Smooth muscle cell (in vitro differentiated cells): ENCODE measurements around the gene SMKR1. TPM values are rescaled to one million over a fixed set of nuclear protein-coding genes. Genes with fewer than 3 reads are reported as not detected.

Source experiments
- DNase-seq: peaks from one replicate; lab custom pipeline; 2025; ENCODE audit not compliant: unreplicated experiment; lab: John Stamatoyannopoulos, UW
- H2AFZ ChIP-seq: fragments of 200-600 bp; sonication (generic); 2 replicates; pipeline ENCODE4 v1.6.0; 2016; ENCODE audit warnings: antibody characterized with exemption, low read depth, mild to moderate bottlenecking
- H3F3A ChIP-seq: fragments of 200-600 bp; sonication (generic); 2 replicates; pipeline ENCODE4 v1.6.0; 2017; ENCODE audit warnings: antibody characterized with exemption, low read depth
- H3K27ac ChIP-seq: fragments of 200-600 bp; sonication (generic); 2 replicates; pipeline ENCODE4 v1.5.1; 2016; ENCODE audit warnings: low read depth, mild to moderate bottlenecking
- H3K27me3 ChIP-seq: fragments of 200-600 bp; sonication (generic); 2 replicates; pipeline ENCODE4 v1.6.1; 2016; ENCODE audit warnings: low read depth, mild to moderate bottlenecking
- H3K36me3 ChIP-seq: fragments of 200-600 bp; sonication (generic); 2 replicates; pipeline ENCODE4 v1.5.1; 2016; ENCODE audit warnings: low read depth
- H3K4me1 ChIP-seq: fragments of 200-600 bp; sonication (generic); 2 replicates; pipeline ENCODE4 v1.5.1; 2016; ENCODE audit warnings: low read depth
- H3K4me2 ChIP-seq: fragments of 200-600 bp; sonication (generic); 2 replicates; pipeline ENCODE4 v1.6.0; 2016; ENCODE audit warnings: mild to moderate bottlenecking
- H3K4me3 ChIP-seq: fragments of 200-600 bp; sonication (generic); 2 replicates; pipeline ENCODE4 v1.5.1; 2016; ENCODE audit warnings: mild to moderate bottlenecking
- H3K79me2 ChIP-seq: fragments of 200-600 bp; sonication (generic); 2 replicates; pipeline ENCODE4 v1.6.0; 2016; ENCODE audit warnings: low read depth, mild to moderate bottlenecking
- H3K9ac ChIP-seq: fragments of 200-600 bp; sonication (generic); 2 replicates; pipeline ENCODE4 v1.6.0; 2016; ENCODE audit warnings: low read depth
- H3K9me3 ChIP-seq: fragments of 200-600 bp; sonication (generic); replicated peaks from 2 replicates; pipeline ENCODE4 v1.5.1; 2016; ENCODE audit warnings: low read depth
- H4K20me1 ChIP-seq: fragments of 200-600 bp; sonication (generic); 2 replicates; pipeline ENCODE4 v1.6.0; 2016; ENCODE audit warnings: low read depth
- CTCF ChIP-seq: fragments of 200-600 bp; sonication (generic); IDR thresholded peaks from 2 replicates; pipeline ENCODE4 v1.5.1; 2017; ENCODE audit warnings: borderline replicate concordance, mild to moderate bottlenecking, antibody characterized with exemption; ENCODE audit not compliant: insufficient read depth, poor library complexity, severe bottlenecking
- WGBS: methylation state at CpG from one replicate; pipeline ENCODE4 v1.1.7; 2016; ENCODE audit warnings: low lambda C conversion rate; 5-methylcytosine and 5-hydroxymethylcytosine counted together
- polyA plus RNA-seq: library from polyadenylated mRNA; unstranded; fragments of >200 nt; fragmentation: Nextera tagmentation; extraction: Ambion mirVana; gene quantifications from 2 replicates; pipeline ENCODE4 v1.2.1, GENCODE V29; 2016
- total RNA-seq: library from RNA; depleted of rRNA; stranded (reverse); fragments of >200 nt; gene quantifications from 2 replicates; pipeline ENCODE4 v1.2.3, GENCODE V29; 2014

The SMKR1 gene
- total and polyA plus RNA-seq, 2 experiments from 2014 or later: not detected

GRCh38 chr7:129538790-129539189 is 36.5 kb downstream of the SMKR1 start:
- Histone ChIP-seq H3F3A (no peaks in the 10 kb centered on the region), H3K79me2 (no peaks in the 10 kb centered on the region), H3K4me3 (no peak overlapping the region), H3K4me2 (no peak overlapping the region), H3K9ac (no peak overlapping the region), H3K27me3 (no peaks in the 10 kb centered on the region), H3K9me3 (no peaks in the 10 kb centered on the region), H3K27ac (no peak overlapping the region), H2AFZ (no peak overlapping the region), H3K4me1 (no peaks in the 10 kb centered on the region), H4K20me1 (no peaks in the 10 kb centered on the region), H3K36me3 (no peaks in the 10 kb centered on the region)
- TF ChIP-seq CTCF: no peak
- DNase-seq: no peak

- Histone ChIP-seq H3K79me2 (no peaks in the 10 kb centered on the region), H3K36me3 (no peaks in the 10 kb centered on the region), H3K27me3 (no peaks in the 10 kb centered on the region), H3F3A (no peaks in the 10 kb centered on the region), H3K4me3 (no peak overlapping the region), H3K9me3 (no peaks in the 10 kb centered on the region), H4K20me1 (no peaks in the 10 kb centered on the region), H3K4me2 (no peak overlapping the region), H3K27ac (no peak overlapping the region), H3K9ac (no peak overlapping the region), H3K4me1 (no peaks in the 10 kb centered on the region), H2AFZ (no peak overlapping the region)
- no peak for TF ChIP-seq CTCF
- no peak for DNase-seq
- WGBS: 89% methylated on average over 10 of the region's 10 CpGs
These were observed 38.0 kb downstream of the SMKR1 start for GRCh38 chr7:129540340-129540739.

DNA sequence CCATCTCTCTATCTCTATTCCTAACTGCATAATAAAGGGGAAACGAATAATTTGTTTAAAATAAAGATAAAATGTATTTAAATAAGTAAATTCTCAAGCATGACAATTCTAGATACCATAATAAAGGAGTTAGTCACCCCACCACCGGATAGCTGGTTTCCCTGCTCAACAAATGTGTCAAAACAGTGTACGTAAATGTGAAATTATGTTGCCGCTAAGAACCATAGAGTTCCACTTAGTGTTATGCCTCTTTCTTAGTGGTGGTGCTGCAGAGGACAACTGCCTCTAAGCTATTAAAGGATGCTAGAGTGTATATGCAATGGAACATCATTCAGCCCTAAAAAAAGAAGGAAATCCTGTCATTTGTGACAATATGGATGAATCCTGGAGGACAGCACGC is 42.4 kb downstream of the SMKR1 start:
- no peak for DNase-seq
- WGBS: 91% methylated on average over 5 of the region's 5 CpGs
- Histone ChIP-seq H3K9ac (no peak overlapping the region), H3K4me3 (no peak overlapping the region), H3K27me3 (no peaks in the 10 kb centered on the region), H3K27ac (no peak overlapping the region), H3K4me2 (no peak overlapping the region), H4K20me1 (no peaks in the 10 kb centered on the region), H2AFZ (no peak overlapping the region), H3K36me3 (no peaks in the 10 kb centered on the region), H3K9me3 (no peaks in the 10 kb centered on the region), H3K4me1 (no peaks in the 10 kb centered on the region), H3K79me2 (no peaks in the 10 kb centered on the region), H3F3A (no peaks in the 10 kb centered on the region)
- no peak for TF ChIP-seq CTCF

- no peak overlapping the region for H3K4me2 ChIP-seq
- no peaks in the 10 kb centered on the region for H3K27me3 ChIP-seq
- no peaks in the 10 kb centered on the region for H3K36me3 ChIP-seq
- H3K79me2 ChIP-seq: no peaks in the 10 kb centered on the region
- WGBS: 55% methylated on average over 13 of the region's 13 CpGs
- no peak overlapping the region for H3K9ac ChIP-seq
- no peaks in the 10 kb centered on the region for H3K4me1 ChIP-seq
- H3K9me3 ChIP-seq: no peaks in the 10 kb centered on the region
- H4K20me1 ChIP-seq: no peaks in the 10 kb centered on the region
- no peak for DNase-seq
- TF ChIP-seq CTCF: no peak
- H3K4me3 ChIP-seq: no peak overlapping the region
- no peak overlapping the region for H2AFZ ChIP-seq
- no peak overlapping the region for H3K27ac ChIP-seq
- no peaks in the 10 kb centered on the region for H3F3A ChIP-seq
These were observed 48.5 kb downstream of the SMKR1 start for GRCh38 chr7:129550693-129551360.
